Measurements from ENCODE around the gene PCLO. TPM values are rescaled to one million over a fixed set of nuclear protein-coding genes. Genes with fewer than 3 reads are reported as not detected.

Gene PCLO
- total and polyA plus RNA-seq, 4 donors, result under 0.01 to 1.2 (median 0.32) TPM

DNA sequence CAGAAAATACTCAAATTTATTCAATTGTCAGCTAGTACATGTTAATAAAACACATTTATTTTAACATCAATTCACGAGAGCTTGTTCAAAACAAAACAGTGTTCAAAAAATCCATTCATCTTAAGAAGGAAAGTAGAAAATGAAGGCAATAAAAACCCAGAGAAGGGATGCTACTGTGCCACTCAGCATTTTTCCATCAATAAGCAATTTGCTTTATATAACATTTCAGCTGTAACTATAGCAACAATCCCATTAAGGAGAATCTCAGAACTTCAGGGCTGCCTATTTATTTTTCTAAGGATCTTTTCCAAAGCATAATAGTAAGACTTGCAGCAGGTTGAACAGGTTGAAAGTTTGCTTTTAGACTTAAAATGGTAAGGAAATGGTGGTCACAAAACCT is 190.5 kb downstream of the PCLO start:
- ATAC-seq (ENCODE audit: low FRiP score) (no peak), DNase-seq (no peak)
- WGBS, 2 donors, result 41 to 48% methylated on average over 1 of the region's 1 CpG
- no peaks in the 10 kb centered on the region for H3K27me3 ChIP-seq (ENCODE audit: control insufficient read depth in 1 of 2, insufficient read depth in 2 of 2, low read length in 1 of 2)
- no peaks in the 10 kb centered on the region for H3K4me1 ChIP-seq (ENCODE audit: control insufficient read depth in 1 of 2, insufficient read depth in 2 of 2, low read length in 2 of 2)
- no peaks in the 10 kb centered on the region for H3K36me3 ChIP-seq (ENCODE audit: control insufficient read depth in 1 of 2, insufficient read depth in 2 of 2, low read length in 1 of 2)
- intact Hi-C loops (cut with DNase I), result no loop called here
- H3K9me3 ChIP-seq (ENCODE audit: control insufficient read depth, low read length), result no peaks in the 10 kb centered on the region
- no peak overlapping the region for H3K4me3 ChIP-seq (ENCODE audit: low read length in 2 of 2)
- H3K27ac ChIP-seq (ENCODE audit: low read depth in 1 of 2, low read length in 2 of 2), result no peak overlapping the region

GRCh38 chr7:82965088-82966036 is 197.3 kb downstream of the PCLO start:
- no peak overlapping the region for H3K27ac ChIP-seq (ENCODE audit: low read depth in 1 of 2, low read length in 2 of 2)
- intact Hi-C loops (cut with DNase I), result no loop called here
- H3K36me3 ChIP-seq (ENCODE audit: control insufficient read depth in 1 of 2, insufficient read depth in 2 of 2, low read length in 1 of 2), result no peaks in the 10 kb centered on the region
- ATAC-seq (ENCODE audit: low FRiP score), result no peak
- WGBS, 2 donors, result 80 to 84% methylated on average over 2 of the region's 2 CpGs
- H3K4me1 ChIP-seq (ENCODE audit: control insufficient read depth in 1 of 2, insufficient read depth in 2 of 2, low read length in 2 of 2), result no peaks in the 10 kb centered on the region
- H3K4me3 ChIP-seq (ENCODE audit: low read length in 2 of 2), result no peak overlapping the region
- no peaks in the 10 kb centered on the region for H3K9me3 ChIP-seq (ENCODE audit: control insufficient read depth, low read length)
- no peak for DNase-seq
- no peaks in the 10 kb centered on the region for H3K27me3 ChIP-seq (ENCODE audit: control insufficient read depth in 1 of 2, insufficient read depth in 2 of 2, low read length in 1 of 2)

- no peaks in the 10 kb centered on the region for H3K27me3 ChIP-seq (ENCODE audit: control insufficient read depth in 1 of 2, insufficient read depth in 2 of 2, low read length in 1 of 2)
- H3K27ac ChIP-seq (ENCODE audit: low read depth in 1 of 2, low read length in 2 of 2), result no peak overlapping the region
- no peak for DNase-seq
- intact Hi-C loops (cut with DNase I), result no loop called here
- WGBS, 2 donors, result 85 to 92% methylated on average over 1 of the region's 1 CpG
- no peaks in the 10 kb centered on the region for H3K9me3 ChIP-seq (ENCODE audit: control insufficient read depth, low read length)
- no peak for ATAC-seq (ENCODE audit: low FRiP score)
- no peaks in the 10 kb centered on the region for H3K36me3 ChIP-seq (ENCODE audit: control insufficient read depth in 1 of 2, insufficient read depth in 2 of 2, low read length in 1 of 2)
- no peak overlapping the region for H3K4me3 ChIP-seq (ENCODE audit: low read length in 2 of 2)
- no peaks in the 10 kb centered on the region for H3K4me1 ChIP-seq (ENCODE audit: control insufficient read depth in 1 of 2, insufficient read depth in 2 of 2, low read length in 2 of 2)
These were observed 198.4 kb downstream of the PCLO start for GRCh38 chr7:82964150-82964882.

DNA sequence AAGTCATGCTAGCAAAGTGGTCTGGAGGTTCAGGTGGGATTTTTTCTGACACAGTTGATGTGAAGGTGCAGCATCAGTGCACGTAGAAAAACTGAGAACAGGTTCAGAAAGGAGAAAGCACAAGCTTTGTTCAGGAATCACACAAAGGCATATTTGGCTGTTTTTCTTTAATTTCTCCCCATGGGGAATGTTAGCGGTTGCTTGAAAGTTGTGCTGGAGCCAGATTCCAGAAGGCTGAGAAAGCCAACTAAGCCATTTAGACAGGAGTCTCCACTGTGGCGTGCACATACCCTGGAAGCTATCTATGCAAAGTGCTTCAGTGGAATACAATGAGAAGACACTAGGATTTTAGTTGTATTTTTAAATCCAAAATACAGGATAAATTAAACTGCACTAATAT is 201.4 kb downstream of the PCLO start:
- Histone ChIP-seq H3K27ac (ENCODE audit: low read depth in 1 of 2, low read length in 2 of 2) (no peak overlapping the region), H3K36me3 (ENCODE audit: control insufficient read depth in 1 of 2, insufficient read depth in 2 of 2, low read length in 1 of 2) (no peaks in the 10 kb centered on the region), H3K9me3 (ENCODE audit: control insufficient read depth, low read length) (no peaks in the 10 kb centered on the region), H3K4me3 (ENCODE audit: low read length in 2 of 2) (no peak overlapping the region), H3K27me3 (ENCODE audit: control insufficient read depth in 1 of 2, insufficient read depth in 2 of 2, low read length in 1 of 2) (no peaks in the 10 kb centered on the region), H3K4me1 (ENCODE audit: control insufficient read depth in 1 of 2, insufficient read depth in 2 of 2, low read length in 2 of 2) (no peaks in the 10 kb centered on the region)
- DNase-seq, result no peak
- ATAC-seq (ENCODE audit: low FRiP score), result no peak
- intact Hi-C loops (cut with DNase I), result no loop called here
- 45 to 46% methylated on average over 3 of the region's 3 CpGs for WGBS, 2 donors

GRCh38 chr7:82959528-82959927 is 203.2 kb downstream of the PCLO start:
- H3K4me3 ChIP-seq (ENCODE audit: low read length in 2 of 2), result no peak overlapping the region
- ATAC-seq (ENCODE audit: low FRiP score), result no peak

DNA sequence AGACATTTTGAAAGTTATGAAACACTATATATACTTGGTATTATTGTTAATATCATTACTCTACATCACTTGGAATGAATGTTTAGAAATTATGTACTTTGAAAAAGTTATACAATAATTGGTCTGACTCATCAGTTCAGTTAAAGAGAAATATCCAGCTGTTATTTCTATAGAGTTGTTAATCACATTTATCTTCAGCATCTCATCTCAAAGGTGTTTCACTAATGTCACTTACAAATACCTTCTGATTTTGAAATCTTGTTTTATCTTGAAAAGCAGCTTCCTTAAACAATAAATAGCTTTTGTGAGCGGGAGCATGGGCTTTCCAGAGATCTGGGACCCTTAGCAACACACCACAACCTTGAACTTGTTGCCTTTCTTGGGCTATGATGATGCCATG is 205.2 kb downstream of the PCLO start:
- Histone ChIP-seq H3K9me3 (ENCODE audit: control insufficient read depth, low read length) (no peaks in the 10 kb centered on the region), H3K4me3 (ENCODE audit: low read length in 2 of 2) (no peak overlapping the region), H3K36me3 (ENCODE audit: control insufficient read depth in 1 of 2, insufficient read depth in 2 of 2, low read length in 1 of 2) (no peaks in the 10 kb centered on the region), H3K4me1 (ENCODE audit: control insufficient read depth in 1 of 2, insufficient read depth in 2 of 2, low read length in 2 of 2) (no peaks in the 10 kb centered on the region), H3K27ac (ENCODE audit: low read depth in 1 of 2, low read length in 2 of 2) (no peak overlapping the region), H3K27me3 (ENCODE audit: control insufficient read depth in 1 of 2, insufficient read depth in 2 of 2, low read length in 1 of 2) (no peaks in the 10 kb centered on the region)
- DNase-seq (no peak), ATAC-seq (ENCODE audit: low FRiP score) (no peak)
- intact Hi-C loops (cut with DNase I), result loop anchor here in 1 of 2 donors (2.0 kb wide), 1 partner anchor 45 kb away; no protein-coding TSS in a partner anchor
- 62 to 64% methylated on average over 1 of the region's 1 CpG for WGBS, 2 donors

More at GRCh38 chr7:82959528-82959927, 203.2 kb downstream of the PCLO start:
- H3K4me1 ChIP-seq (ENCODE audit: control insufficient read depth in 1 of 2, insufficient read depth in 2 of 2, low read length in 2 of 2), result no peaks in the 10 kb centered on the region
- DNase-seq, result no peak
- intact Hi-C loops (cut with DNase I), result no loop called here
- WGBS, 2 donors, result 67 to 77% methylated on average over 2 of the region's 2 CpGs
- no peak overlapping the region for H3K27ac ChIP-seq (ENCODE audit: low read depth in 1 of 2, low read length in 2 of 2)
- H3K27me3 ChIP-seq (ENCODE audit: control insufficient read depth in 1 of 2, insufficient read depth in 2 of 2, low read length in 1 of 2), result no peaks in the 10 kb centered on the region
- no peaks in the 10 kb centered on the region for H3K9me3 ChIP-seq (ENCODE audit: control insufficient read depth, low read length)
- no peaks in the 10 kb centered on the region for H3K36me3 ChIP-seq (ENCODE audit: control insufficient read depth in 1 of 2, insufficient read depth in 2 of 2, low read length in 1 of 2)

DNA sequence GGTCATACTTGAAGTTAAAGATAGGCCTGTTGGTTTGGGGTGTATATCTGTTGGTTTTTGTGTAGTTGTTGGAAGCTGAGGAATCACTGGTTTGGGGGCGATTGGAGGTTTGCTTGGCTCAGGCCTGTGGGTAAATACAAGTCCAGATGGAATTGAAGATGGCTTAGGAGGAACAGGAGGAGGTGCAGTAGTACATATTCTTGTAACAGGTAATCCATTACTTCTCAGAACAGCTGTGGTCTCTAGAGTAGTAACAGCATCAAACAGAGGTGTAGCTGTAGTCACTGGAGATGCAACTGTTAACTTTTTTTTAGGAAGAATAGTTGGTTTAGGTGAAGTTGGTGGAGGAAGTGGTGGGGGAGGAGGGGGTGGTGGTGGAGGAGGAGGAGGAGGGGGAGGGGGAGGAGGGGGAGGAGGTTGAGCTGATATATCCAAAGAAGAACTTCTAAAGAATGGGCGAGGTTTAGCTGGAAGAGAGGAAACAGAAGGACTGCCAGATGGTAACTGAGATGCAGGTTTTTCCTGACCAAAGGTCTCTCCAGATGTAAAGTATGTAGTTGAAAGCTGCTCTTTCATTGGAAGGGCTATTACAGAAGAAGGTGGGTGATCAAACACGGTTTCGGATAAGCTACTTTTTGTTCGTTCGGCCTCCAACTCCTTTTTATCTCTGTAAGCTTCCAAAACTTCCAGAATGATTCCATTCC is 209.2 kb downstream of the PCLO start:
- Histone ChIP-seq H3K36me3 (ENCODE audit: control insufficient read depth in 1 of 2, insufficient read depth in 2 of 2, low read length in 1 of 2) (no peaks in the 10 kb centered on the region), H3K27ac (ENCODE audit: low read depth in 1 of 2, low read length in 2 of 2) (no peak overlapping the region), H3K27me3 (ENCODE audit: control insufficient read depth in 1 of 2, insufficient read depth in 2 of 2, low read length in 1 of 2) (no peaks in the 10 kb centered on the region), H3K4me1 (ENCODE audit: control insufficient read depth in 1 of 2, insufficient read depth in 2 of 2, low read length in 2 of 2) (no peaks in the 10 kb centered on the region), H3K4me3 (ENCODE audit: low read length in 2 of 2) (no peak overlapping the region), H3K9me3 (ENCODE audit: control insufficient read depth, low read length) (no peaks in the 10 kb centered on the region)
- ATAC-seq (ENCODE audit: low FRiP score), result no peak
- 90 to 94% methylated on average over 6 of the region's 6 CpGs for WGBS, 2 donors
- no peak for DNase-seq
- intact Hi-C loops (cut with DNase I), result no loop called here

GRCh38 chr7:82950436-82950835 is 212.2 kb downstream of the PCLO start:
- ATAC-seq (ENCODE audit: low FRiP score), result no peak
- Histone ChIP-seq H3K9me3 (ENCODE audit: control insufficient read depth, low read length) (no peaks in the 10 kb centered on the region), H3K4me3 (ENCODE audit: low read length in 2 of 2) (no peak overlapping the region), H3K27ac (ENCODE audit: low read depth in 1 of 2, low read length in 2 of 2) (no peak overlapping the region), H3K27me3 (ENCODE audit: control insufficient read depth in 1 of 2, insufficient read depth in 2 of 2, low read length in 1 of 2) (no peaks in the 10 kb centered on the region), H3K36me3 (ENCODE audit: control insufficient read depth in 1 of 2, insufficient read depth in 2 of 2, low read length in 1 of 2) (no peaks in the 10 kb centered on the region), H3K4me1 (ENCODE audit: control insufficient read depth in 1 of 2, insufficient read depth in 2 of 2, low read length in 2 of 2) (no peaks in the 10 kb centered on the region)
- intact Hi-C loops (cut with DNase I), result no loop called here
- 83 to 87% methylated on average over 4 of the region's 4 CpGs for WGBS, 2 donors
- no peak for DNase-seq
